GM21825 (cell line): ENCODE data around the gene NOP9.

Experiments
- ATAC-seq: cut with Tn5 transposase; IDR thresholded peaks from one replicate; pipeline ENCODE4 v1.9.1; 2021; ENCODE audit warnings: mild to moderate bottlenecking, moderate library complexity; ENCODE audit not compliant: unreplicated experiment

NOP9 gene

GRCh38 chr14:24299255-24300191 is at the start of gene NOP9, which contains the start of gene DHRS1:
TSS of gene NOP9 (plus strand) at chr14:24299850. CDS start at chr14:24299955, 105 bp downstream.
TSS of gene DHRS1 (minus strand) at chr14:24299780. CDS start at chr14:24299106, 674 bp downstream.
- ATAC-seq, result peak; percentile 62

DNA sequence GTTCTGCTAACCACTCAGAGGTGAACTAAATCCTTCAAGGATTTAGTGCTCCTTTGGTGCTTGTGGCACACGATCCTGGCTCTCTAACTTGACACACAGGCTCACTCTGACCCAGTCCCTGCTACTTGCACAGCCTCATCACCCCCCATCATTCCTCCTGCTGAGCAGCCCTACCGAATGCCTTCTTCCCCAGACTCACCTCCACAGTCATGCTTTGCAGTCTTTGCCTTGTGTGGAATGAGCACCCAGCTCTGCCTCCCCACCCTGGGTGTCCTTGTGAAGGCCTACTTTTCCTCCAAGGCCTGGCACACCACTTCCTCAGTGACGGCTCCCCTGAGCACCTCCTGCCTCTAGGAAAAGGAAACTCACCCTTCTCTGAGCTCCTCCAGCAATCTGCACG is 49.3 kb upstream of the NOP9 start:
- ATAC-seq, result no peak

- ATAC-seq, result no peak
Observed at GRCh38 chr14:24251880-24252288, 47.8 kb upstream of the NOP9 start.

- no peak for ATAC-seq
Observed at GRCh38 chr14:24252289-24253124, 47.1 kb upstream of the NOP9 start.

DNA sequence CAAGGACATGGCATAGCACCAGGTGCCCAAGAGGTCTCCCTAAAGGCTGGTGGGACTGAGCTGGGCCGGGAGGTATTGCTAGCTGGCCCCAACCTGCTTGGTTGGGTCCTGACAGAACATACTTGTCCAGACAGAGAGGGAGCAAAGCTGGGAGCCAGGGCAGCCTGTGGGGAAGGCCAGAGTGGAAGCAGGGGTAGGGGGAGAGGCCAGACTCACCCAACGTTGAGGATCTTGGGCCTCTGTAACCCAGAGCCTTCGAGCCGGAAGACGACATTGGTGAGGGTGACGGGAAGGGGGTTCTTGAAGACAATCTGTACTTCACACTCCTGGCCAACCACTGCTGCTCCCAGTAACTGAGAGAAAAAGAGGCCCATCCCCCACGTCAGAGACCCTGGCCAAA is 45.7 kb upstream of the NOP9 start:
- ATAC-seq, result no peak

DNA sequence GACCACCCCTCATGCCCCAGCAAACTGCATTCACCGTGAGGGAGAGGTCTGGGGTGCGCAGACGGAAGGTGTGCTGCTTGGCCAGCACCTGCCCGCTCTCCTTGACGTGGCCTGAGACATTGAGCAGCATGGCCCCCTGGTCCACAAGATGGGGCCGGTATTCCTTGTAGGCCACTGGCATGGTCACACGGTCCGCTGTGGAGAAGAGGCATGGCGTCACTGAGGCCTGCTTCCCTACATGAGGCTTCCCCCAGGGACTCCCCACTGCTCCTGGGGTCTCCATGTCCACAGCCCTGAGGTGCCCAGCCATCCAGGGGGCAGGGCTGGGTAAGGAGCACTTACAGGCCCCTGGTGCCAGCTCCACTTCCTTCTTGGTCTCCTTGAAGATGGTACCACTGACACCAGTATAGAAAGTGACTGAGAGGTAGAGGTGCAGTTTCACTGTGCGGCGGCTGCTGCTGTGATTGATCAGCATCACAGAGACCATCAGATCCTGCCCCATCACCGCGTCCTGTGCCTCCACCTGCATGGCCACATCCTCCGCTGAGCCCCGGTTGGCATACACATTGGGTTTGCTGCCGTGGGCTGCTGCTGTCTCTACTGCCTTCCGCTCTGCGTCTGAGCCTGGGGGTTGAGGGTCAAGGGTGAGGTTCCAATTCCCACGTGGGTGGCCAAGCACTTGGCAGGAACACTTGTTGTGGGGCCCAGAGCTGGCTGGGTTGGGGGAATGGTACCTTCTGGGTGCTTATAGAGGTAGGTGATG is 44.8 kb upstream of the NOP9 start:
- no peak for ATAC-seq

GRCh38 chr14:24255438-24255837 is 44.2 kb upstream of the NOP9 start:
- ATAC-seq, result no peak

DNA sequence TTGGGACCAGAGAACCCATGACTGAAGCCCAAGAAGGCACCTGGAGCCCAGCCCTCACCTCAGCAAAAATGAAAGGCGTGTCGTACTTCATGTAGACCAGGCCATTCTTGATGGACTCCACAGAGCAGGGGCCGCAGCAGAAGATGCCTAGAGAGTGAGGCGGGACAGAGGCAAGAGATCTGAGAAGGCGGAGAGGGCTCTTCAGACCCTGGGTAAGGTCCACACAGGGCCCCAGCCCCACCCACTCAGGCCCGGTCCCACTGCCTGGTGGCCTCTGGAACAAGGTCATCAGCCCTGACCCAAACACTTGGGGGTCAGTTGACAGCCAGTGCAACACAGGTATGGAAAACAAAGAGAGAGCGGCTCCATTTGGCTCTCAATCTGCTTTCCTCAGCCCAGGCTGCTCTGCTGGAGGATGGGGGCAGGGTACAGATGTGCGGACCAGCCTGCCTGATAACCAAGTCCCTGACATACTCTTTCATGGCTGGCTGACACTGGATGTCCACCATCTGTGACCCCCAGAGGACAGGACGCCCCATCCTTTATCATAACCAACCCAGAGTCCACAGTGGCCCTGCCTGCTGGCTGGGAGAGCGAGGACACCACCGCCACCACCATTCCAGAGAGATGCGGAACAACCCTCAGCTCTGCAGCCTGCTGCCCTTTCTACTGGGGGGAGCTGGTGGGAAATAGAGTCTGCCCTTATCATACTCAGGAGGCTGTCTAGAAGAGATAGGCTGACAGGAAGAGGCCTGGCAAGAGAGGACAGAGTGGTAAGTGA is 43.5 kb upstream of the NOP9 start:
- no peak for ATAC-seq

- no peak for ATAC-seq
Observed at GRCh38 chr14:24256960-24257359, 42.7 kb upstream of the NOP9 start.

DNA sequence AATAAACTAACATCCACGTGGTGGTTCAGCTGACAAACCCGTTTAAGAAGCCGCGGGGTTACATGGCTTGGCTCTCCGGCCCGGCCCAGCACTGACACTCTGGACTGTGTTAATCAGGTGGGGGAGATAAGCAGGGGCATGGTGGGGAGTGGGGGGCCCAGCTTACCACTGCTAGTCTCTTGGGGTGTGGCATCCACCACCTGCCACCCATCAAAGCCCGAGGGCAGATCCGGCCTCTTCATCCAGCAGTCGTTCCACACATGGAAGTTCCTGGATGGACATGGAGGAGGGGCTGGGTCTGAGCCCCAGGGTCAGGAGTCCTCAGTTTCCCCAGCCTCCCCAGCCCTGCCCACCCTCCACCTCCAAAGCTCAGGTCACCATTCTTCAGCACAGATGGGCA is 41.5 kb upstream of the NOP9 start:
- no peak for ATAC-seq

GRCh38 chr14:24258548-24259265 is 40.9 kb upstream of the NOP9 start:
- ATAC-seq, result no peak

- no peak for ATAC-seq
Observed at GRCh38 chr14:24259282-24260025, 40.2 kb upstream of the NOP9 start.

DNA sequence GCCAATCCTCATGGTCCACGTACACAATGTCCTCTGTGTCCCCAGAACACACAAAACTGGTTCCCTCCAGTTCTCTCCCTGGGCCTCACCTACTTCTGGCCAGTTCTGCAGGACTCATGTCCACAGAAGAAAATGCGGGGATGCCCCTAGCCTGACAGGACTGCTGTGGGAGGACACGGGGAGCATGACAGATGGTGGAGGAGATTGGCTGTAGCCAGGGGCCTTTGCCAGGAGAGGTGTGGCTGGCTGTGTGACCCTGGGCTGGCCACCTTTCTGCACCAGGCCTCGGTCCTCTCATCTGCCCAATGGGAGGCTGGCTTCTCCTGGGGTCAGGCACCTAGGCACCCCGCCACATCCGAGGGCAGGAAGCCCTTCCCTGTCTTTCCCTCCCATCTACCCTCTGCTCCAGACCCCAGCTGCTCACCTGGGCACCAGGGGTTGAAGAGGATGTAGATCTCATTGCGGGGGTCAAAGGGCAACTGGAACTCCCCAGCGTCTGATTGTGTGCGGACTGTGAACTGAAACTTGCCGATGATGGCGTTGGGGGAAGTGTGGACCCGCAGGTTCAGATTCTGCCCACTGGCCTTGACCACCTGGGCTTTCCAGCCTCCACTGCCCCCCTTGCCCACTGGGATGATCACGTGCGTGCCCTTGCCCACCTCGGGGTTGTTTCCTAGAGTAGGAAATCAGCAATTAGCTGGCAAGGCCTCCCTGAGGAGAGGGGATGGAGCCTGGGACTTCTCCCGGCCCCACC is 39.4 kb upstream of the NOP9 start:
- no peak for ATAC-seq

DNA sequence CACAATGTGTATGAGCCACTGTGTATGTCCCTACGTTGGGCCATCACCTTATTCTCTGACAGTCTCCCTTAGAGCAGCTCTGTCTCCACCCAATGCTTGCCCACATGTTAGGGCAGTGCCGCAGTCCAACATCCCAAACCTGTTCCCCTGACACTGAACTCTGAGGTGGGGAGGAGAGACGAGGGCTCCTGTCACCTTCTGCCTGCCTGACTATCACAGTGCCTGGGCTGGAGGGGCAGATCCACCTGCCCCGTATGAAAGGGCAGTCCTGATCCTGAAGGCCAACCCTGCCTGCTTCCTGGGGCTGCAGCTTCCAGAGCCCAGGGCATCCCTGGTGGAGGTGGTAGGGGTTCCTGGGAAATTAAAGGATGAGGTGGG is 38.9 kb upstream of the NOP9 start:
- ATAC-seq, result no peak

DNA sequence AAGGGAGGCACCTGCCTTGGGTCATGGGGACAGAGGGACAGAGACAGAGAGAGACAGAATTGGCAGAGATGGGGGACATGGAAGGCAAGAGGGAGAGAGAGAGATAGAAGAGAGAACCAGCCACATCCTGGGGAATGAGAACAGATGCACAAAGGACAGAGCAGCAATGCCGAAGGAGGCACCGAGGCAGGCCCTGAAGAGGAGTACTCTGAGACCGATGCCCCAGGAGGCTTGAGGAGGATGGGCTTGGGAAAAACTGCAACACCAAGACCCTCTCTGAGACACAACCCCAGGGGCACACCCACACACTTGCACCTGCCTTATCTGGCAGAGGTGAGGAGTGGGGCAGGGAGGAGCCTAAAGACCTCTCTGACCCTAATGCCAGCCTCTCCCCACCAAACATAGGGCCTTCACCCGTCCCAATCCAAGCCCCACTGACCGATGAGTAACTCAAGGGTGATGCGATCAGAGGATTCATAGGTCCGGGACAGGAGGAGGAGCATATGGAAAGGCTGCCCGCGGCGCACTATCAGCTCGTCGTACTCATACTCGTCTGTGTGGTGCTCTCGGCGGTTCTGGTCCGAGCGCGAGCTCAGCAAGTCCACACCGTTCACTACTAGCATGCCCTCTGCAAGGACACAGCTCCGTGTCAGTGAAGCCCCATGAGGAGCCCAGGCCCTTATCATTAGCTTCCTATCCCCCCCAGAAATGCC is 38.2 kb upstream of the NOP9 start:
- no peak for ATAC-seq

DNA sequence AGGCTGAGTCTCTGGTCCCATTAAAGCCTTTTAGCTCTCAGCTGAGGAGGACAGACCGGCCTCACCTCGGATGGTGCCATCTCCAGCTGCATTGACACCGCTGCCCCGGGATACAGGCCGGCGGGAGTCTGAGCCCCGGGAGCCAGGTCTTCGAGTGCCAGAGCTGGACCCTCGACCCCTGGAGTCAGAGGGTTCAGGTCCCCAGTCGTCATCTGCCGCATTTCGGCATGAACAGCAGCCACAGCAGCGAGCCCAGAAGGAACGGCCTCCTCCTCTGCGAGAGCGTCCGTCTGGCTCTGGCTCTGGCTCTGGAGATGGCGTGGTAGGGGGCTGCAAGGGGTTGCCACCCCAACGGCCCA is 37.7 kb upstream of the NOP9 start:
- no peak for ATAC-seq

DNA sequence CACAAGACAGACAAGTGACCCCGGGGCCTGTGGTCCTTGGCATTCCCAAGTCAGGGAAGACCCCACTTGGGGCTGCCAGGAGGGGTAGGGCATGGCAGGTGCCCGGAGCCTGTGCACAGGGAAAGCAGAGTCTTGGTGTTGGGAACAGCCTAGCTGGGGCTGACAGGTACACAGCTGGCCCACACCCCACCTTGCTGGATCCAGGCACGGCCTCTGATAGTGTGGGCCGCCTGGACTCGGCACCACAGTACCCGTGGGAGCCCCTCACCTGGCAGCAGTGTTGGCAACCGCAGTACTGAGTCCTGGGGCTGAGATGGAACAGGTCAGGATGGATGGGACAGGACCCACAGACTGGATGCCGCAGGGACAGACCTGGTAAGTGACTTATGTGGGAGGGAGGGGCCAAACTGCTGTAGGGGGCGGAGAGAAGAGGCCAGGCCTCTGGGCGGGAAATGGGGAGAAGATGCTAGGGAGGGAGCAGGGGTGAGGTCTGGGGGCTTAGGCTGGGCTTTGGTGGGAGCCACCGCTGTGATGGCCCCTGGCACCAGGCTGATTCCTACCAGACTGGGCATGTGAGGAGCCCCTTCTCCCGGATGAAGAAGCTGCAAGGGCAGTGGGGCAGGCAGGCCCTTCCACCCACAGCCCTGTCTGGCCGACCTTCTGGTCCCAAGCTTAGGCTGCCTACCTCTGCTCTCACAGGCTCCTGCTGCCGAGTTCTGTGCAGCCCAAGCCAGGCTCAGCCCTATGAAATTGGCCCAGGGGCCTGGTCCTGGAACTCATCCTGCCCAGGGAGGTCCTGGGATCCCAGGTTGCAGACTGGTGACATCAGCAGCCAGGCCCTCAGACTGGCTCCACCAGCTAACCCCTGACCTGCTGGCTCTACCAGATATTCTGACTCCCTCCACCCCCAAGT is 36.6 kb upstream of the NOP9 start, which contains the start of gene TGM1:
TSS of gene TGM1 (minus strand) at position 357 of the 913 bp plus-strand sequence. CDS start 825 bp downstream, outside the sequence.
- ATAC-seq, result no peak
